Measurements from ENCODE around the gene RFNG.

DNA sequence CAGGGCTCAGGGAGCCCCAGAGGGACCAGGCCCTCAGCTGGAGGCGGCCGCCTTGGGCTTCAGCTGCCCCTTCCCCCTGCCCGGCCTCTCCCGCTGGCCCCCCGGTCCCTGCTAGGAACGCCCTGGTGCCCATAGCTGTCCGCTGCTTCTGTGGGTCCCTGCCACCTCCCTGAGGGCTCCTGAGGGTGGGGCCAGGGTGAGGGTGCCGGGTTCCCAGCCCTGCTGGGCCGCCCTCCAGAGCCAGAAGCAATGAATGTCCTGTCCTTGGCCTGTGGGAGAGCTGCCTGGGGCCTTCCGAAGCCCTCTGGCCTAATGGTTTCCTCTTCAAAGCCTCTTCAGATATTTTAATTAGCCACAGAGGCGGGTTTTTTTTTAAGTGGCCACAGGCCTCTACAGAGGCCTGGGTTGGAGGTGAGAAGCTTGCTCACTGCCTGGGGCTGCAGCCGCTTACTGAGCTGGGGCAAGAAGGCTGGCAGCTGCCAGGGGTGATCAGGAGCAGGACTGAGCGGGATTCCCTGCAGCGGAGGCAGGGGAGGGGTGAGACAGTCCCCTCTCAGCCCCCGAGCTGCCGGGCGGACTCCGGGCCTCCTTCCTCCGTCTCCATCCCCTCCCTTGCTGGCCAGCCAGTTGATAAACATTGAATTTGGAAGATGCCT, 38.8 kb downstream of the RFNG start:
- TF ChIP-seq, protein P1, sequence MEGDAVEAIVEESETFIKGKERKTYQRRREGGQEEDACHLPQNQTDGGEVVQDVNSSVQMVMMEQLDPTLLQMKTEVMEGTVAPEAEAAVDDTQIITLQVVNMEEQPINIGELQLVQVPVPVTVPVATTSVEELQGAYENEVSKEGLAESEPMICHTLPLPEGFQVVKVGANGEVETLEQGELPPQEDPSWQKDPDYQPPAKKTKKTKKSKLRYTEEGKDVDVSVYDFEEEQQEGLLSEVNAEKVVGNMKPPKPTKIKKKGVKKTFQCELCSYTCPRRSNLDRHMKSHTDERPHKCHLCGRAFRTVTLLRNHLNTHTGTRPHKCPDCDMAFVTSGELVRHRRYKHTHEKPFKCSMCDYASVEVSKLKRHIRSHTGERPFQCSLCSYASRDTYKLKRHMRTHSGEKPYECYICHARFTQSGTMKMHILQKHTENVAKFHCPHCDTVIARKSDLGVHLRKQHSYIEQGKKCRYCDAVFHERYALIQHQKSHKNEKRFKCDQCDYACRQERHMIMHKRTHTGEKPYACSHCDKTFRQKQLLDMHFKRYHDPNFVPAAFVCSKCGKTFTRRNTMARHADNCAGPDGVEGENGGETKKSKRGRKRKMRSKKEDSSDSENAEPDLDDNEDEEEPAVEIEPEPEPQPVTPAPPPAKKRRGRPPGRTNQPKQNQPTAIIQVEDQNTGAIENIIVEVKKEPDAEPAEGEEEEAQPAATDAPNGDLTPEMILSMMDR (IDR thresholded peaks at IDR 0.05) = no peak
- TF ChIP-seq EP300 (IDR thresholded peaks at IDR 0.05) (no peak), POLR2A (IDR thresholded peaks at IDR 0.05) (no peak)
